ENCODE data around the gene DKK3. TPM values are rescaled to one million over a fixed set of nuclear protein-coding genes. Genes with fewer than 3 reads are reported as not detected.

DKK3 gene
- total RNA-seq, 4 donors from 2014 or later: 4.1 to 31.7 (median 7.2) TPM

- Histone ChIP-seq H3K4me1 (peaks cover 20 to 22% of the 10 kb centered on the region in 2 donors), H3K27me3 (no peaks in the 10 kb centered on the region), H3K9me3 (no peaks in the 10 kb centered on the region), H3K27ac (no peak overlapping the region), H3K36me3 (no peaks in the 10 kb centered on the region), H3K4me3 (no peak overlapping the region)
- TF ChIP-seq POLR2A (IDR thresholded peaks at IDR 0.05): no peak
- TF ChIP-seq CTCF (IDR thresholded peaks at IDR 0.05 in 4 of 5, conservative IDR thresholded peaks at IDR 0.05 in 1 of 5): no peak
- no peak for ATAC-seq
- in situ Hi-C loops (cut with MboI; ENCODE audit: low sequenced_read_pairs in 4 of 4): no loop called here
- intact Hi-C loops (cut with DNase I; ENCODE audit: low total_unique reads): loop anchor here (5.0 kb wide), 2 partner anchors 38 to 73 kb away; partner anchors contain the start of gene DKK3
- DNase-seq: no peak
Observed at GRCh38 chr11:11969380-11970215, 38.8 kb downstream of the DKK3 start.

- H3K27ac ChIP-seq: no peak overlapping the region
- H3K4me1 ChIP-seq: peaks cover 13 to 16% of the 10 kb centered on the region in 2 donors
- in situ Hi-C loops (cut with MboI; ENCODE audit: low sequenced_read_pairs in 4 of 4) (no loop called here), intact Hi-C loops (cut with DNase I; ENCODE audit: low total_unique reads) (loop anchor here (5.0 kb wide), 1 partner anchor 74 kb away; no protein-coding TSS in a partner anchor)
- ATAC-seq: no peak
- H3K9me3 ChIP-seq: no peaks in the 10 kb centered on the region
- H3K36me3 ChIP-seq: no peaks in the 10 kb centered on the region
- TF ChIP-seq CTCF (IDR thresholded peaks at IDR 0.05 in 4 of 5, conservative IDR thresholded peaks at IDR 0.05 in 1 of 5) (no peak), POLR2A (IDR thresholded peaks at IDR 0.05) (no peak)
- H3K4me3 ChIP-seq: no peak overlapping the region
- no peak for DNase-seq
- no peaks in the 10 kb centered on the region for H3K27me3 ChIP-seq
Observed at GRCh38 chr11:11968511-11969280, 39.7 kb downstream of the DKK3 start.

GRCh38 chr11:11967669-11968510, 40.5 kb downstream of the DKK3 start:
- no peak for ATAC-seq
- in situ Hi-C loops (cut with MboI; ENCODE audit: low sequenced_read_pairs in 4 of 4): no loop called here
- H3K27me3 ChIP-seq: no peaks in the 10 kb centered on the region
- H3K4me3 ChIP-seq: no peak overlapping the region
- TF ChIP-seq CTCF (IDR thresholded peaks at IDR 0.05 in 4 of 5, conservative IDR thresholded peaks at IDR 0.05 in 1 of 5) (no peak), POLR2A (IDR thresholded peaks at IDR 0.05) (no peak)
- H3K36me3 ChIP-seq: no peaks in the 10 kb centered on the region
- no peak for DNase-seq
- H3K27ac ChIP-seq: no peak overlapping the region
- H3K9me3 ChIP-seq: no peaks in the 10 kb centered on the region
- intact Hi-C loops (cut with DNase I; ENCODE audit: low total_unique reads): loop anchor here (5.0 kb wide), 1 partner anchor 74 kb away; no protein-coding TSS in a partner anchor
- peaks cover 7 to 8% of the 10 kb centered on the region in 2 donors for H3K4me1 ChIP-seq

GRCh38 chr11:11966826-11967668, 41.4 kb downstream of the DKK3 start:
- no peaks in the 10 kb centered on the region for H3K36me3 ChIP-seq
- no peak for TF ChIP-seq POLR2A (IDR thresholded peaks at IDR 0.05)
- TF ChIP-seq CTCF (IDR thresholded peaks at IDR 0.05 in 4 of 5, conservative IDR thresholded peaks at IDR 0.05 in 1 of 5): peak; percentile 57 to 83 (median 60)
- DNase-seq (peak; percentile 31 to 67), ATAC-seq (peak; percentile 45 to 76)
- H3K27ac ChIP-seq: no peak overlapping the region
- in situ Hi-C loops (cut with MboI; ENCODE audit: low sequenced_read_pairs in 4 of 4): no loop called here
- peaks cover 0 to 3% of the 10 kb centered on the region in 2 donors for H3K4me1 ChIP-seq
- no peaks in the 10 kb centered on the region for H3K9me3 ChIP-seq
- H3K4me3 ChIP-seq: no peak overlapping the region
- no peaks in the 10 kb centered on the region for H3K27me3 ChIP-seq
- intact Hi-C loops (cut with DNase I; ENCODE audit: low total_unique reads): loop anchor here (5.0 kb wide), 1 partner anchor 75 kb away; no protein-coding TSS in a partner anchor
